ENCODE measurements around the gene MIB1. TPM values are rescaled to one million over a fixed set of nuclear protein-coding genes. Genes with fewer than 3 reads are reported as not detected.
"Not testable (repeated sequence)": the region's sequence is repeated elsewhere in the genome, so short reads cannot be mapped to it uniquely, and the experiment has no call there.

The MIB1 gene
- total RNA-seq, 1 donor from 2014 or later = 16.5 TPM

DNA sequence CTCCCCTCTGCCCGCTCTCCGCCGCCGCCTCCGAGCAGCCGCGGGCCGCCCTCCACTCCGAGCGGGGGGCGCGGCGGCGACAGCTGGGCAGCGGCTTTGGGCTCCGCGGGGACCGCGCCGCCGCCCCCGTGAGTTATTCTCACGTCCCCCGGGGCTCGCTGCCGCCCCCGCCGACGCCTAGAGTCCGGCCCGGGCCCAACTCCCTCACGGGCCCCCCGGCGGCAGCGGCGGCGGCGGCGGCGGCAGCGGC, 645 bp downstream of the MIB1 start:
- intact Hi-C loops (cut with DNase I) = loop anchor here (2.0 kb wide), 1 partner anchor 36 kb away; the partner anchor contains the start of gene ABHD3
- DNase-seq (peak; percentile 71), ATAC-seq (ENCODE audit: poor library complexity) (no peak)

DNA sequence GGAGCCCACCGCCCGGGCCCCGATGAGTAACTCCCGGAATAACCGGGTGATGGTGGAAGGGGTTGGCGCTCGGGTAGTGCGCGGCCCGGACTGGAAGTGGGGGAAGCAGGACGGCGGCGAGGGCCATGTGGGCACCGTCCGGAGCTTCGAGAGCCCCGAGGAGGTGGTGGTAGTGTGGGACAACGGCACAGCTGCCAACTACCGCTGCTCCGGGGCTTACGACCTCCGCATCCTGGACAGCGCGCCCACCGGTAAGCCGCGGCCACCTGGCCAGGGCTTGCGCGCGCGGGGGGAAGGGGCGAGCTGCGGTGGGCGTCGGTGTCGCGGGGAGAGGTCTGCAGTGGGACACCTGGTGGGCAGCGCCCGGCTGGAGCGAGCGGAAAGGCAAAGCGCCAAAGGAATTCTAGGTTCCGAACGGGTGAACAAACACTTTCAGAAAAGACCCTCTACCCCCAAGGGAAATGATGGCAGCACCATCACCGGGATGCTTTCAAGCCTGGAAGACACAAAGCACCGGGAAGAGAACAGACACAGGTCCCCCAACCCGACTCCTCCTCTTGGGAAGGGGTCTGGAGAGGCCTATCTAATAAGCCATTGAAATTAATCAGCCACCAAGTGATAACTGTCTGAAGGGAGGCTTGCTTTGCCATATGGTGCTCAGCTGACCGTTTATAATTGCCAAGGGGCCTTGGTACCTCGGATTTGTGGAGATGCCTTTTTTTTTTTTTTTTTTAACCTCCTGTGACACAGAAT, 1.1 kb downstream of the MIB1 start:
- ATAC-seq (ENCODE audit: poor library complexity) (no peak), DNase-seq (peak; percentile 56)
- intact Hi-C loops (cut with DNase I) = loop anchor here (2.0 kb wide), 1 partner anchor 37 kb away; the partner anchor contains the start of gene ABHD3

DNA sequence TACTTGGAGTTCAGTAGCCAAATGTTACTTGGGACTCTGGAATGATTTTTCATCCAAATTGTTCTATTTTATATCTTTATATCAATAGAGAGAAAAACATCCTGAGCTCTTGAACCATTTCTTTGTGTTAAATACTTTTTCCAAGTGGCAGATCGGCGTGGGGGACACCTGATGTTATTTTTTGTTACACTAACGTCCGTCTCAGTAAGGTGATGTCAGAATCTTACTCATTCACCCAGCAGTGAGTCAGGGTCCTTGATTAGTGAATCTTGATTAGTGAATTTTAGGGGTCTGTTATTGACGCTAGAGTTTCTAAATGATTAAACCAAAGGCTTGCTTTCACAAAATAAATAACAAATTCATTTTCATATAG, 1.7 kb downstream of the MIB1 start:
- intact Hi-C loops (cut with DNase I) = no loop called here
- DNase-seq = no peak
- no peak for ATAC-seq (ENCODE audit: poor library complexity)

DNA sequence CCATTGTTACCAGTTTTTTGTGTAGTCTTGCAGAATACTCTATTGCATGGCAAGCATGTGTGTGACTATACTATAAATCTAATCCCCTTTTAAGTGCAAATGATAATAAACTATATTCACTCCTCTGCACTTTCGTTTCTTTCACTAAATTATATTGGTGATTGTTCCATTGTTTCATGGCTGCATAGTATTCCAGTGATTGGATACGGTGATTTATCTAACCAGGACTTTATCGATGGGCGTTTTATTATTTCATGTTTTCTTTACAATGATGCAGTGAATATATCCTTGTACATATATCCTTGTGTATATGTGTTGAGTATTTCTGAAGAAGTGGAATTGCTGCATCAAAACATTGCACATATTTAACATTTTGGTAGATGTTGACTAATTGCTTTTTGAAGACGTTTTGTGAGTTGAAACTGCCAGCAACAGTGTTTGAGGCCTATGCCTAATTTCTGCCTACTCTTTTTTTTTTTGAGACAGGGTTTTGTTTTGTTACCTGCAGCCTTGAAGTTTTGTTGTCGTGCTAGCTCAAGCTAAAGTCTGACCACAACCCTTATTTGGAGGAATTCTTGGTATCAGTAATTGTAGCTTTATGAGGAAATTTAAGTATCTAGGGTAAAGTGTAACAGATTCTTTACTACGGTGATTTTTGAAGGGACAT, 2.7 kb downstream of the MIB1 start:
- ATAC-seq (ENCODE audit: poor library complexity) (no peak), DNase-seq (no peak)
- intact Hi-C loops (cut with DNase I) = no loop called here

DNA sequence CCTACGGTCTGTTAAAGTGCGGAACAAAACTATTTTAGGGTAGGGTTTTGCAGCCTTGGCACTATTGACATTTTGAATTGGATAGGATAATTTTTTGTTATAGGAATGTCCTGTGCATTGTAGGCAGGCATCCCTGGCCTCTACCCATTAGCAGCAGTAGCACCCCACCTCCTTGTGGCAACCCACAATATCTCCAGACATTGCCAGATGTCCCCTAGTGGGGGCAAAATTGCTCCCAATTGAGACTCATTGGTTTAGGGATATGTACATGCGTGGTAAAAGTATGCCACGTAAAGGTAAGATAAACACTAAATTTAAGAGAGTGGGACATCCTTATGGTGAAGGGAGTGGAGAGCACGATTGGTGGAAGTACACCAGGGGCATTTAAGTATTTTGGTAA, 4.6 kb downstream of the MIB1 start:
- intact Hi-C loops (cut with DNase I) = no loop called here
- ATAC-seq (ENCODE audit: poor library complexity) (no peak), DNase-seq (no peak)

DNA sequence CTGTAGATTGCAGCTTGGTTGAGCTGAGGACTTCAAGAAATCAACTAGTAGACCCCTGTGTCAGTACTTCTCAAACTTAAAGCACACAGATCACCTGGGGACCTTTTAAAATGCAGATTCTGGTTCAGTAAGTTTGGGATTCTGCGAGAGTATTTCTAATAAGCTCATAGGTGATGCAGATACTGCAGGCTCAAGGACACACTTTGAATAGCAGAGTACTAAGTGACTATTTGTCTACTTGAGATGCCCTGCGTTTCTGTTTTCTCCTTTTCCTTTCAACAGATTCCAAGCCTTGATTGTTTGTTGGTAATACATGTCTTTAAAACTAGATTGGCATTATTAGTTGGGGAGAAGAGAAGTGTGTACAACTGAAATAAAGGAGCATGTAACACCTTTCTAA, 6.7 kb downstream of the MIB1 start:
- intact Hi-C loops (cut with DNase I) = no loop called here
- DNase-seq (no peak), ATAC-seq (ENCODE audit: poor library complexity) (no peak)

DNA sequence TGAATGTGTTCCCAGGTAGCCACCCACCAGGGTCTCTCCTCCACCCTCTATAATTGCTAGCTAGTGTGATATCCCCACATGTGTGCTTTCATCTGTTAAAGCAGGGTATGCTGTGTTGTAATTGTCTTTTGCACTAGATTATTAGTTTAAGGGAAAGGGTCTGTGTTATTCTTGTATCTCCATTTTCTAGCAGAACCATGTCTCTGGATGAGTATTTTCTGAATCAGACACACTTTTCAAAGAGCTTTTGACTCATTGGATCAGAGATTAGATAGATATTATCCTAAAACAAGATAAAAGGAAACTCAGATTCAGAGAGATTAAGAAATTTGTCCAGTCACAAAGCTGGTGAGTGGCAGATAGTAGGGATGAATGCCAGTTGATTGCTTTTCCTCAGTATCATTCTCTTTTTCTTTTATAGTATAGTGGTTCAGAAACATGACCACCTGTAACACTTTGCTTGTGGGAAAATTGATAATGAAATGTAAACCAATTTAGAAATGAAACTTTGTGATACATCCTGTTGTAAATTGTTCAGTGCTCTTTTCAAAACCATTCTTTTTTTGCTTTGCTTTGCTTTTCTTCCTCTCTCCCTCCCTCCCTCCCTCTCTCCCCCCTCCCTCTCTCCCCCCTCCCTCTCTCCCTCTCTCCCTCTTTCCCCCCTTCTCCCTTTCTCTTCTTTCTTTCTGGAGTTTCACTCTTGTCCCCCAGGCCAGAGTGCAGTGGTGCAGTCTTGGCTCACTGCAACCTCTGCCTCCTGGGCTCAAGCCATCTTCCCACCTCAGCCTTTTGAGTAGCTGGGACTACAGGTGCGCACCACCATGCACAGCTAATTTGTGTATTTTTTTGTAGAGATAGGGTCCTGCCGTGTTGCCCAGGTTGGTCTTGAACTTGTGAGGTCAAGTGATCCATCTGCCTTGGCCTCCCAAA, 7.4 kb downstream of the MIB1 start:
- ATAC-seq (ENCODE audit: poor library complexity) (no peak), DNase-seq (no peak)
- intact Hi-C loops (cut with DNase I) = no loop called here

DNA sequence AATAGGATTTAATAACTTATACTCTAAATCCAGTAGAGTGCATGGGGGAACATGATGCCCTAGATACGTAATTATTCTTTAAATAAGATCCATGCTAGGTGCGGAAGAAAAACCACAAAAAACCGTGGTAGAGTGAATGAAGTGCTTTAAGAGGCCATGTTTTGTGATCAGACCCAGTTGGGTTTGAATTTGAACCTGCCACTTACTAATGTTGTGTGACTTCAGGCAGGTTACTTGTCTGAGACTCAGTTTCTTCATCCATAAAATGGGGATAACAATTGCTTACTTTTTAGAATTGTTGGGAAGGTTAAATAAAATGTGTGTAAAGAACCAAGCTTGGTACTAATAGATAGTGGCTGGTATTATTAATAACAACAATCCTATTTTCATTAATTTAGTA, 17.2 kb downstream of the MIB1 start:
- no peak for DNase-seq
- ATAC-seq (ENCODE audit: poor library complexity) = no peak
- intact Hi-C loops (cut with DNase I) = no loop called here

DNA sequence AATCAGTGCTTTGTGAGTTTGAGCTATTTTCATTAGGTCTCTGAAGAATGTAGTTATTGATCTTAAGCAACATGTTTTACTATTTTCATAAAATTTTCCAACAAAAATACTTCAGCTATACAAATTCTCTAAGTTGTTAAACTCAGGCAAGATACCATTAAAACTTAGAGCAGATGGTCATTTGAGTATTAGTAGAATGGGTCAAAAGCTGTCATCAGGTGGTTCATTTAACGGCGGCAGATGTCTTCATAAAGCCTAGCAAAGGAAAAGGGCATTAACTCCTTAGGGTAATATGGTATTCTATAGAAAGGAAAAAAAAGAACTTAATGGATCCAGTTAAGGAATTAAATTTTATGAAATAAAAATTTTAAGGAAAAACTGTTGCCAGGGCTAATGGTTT, 19.2 kb downstream of the MIB1 start:
- DNase-seq (no peak), ATAC-seq (ENCODE audit: poor library complexity) (no peak)
- intact Hi-C loops (cut with DNase I) = no loop called here

DNA sequence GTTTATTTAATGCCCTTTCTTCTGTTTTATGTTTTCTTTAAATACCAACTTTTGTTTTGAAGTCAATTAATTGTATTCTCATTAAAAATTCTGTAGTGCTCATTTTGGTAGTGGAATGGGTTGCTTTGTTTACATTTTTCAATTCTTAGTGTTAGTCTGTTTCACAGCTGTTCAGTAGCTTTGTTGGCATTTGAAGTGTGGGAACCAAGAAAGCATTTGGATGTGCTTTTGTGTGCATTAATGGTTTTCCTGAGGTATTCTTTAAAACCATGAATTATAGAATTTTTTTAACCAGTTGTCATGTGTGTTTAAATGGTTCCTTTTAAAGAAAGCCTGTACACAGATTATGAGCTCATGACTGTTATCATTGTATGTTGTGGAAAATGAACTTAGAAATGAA, 19.7 kb downstream of the MIB1 start:
- ATAC-seq (ENCODE audit: poor library complexity) (no peak), DNase-seq (no peak)
- intact Hi-C loops (cut with DNase I) = no loop called here

DNA sequence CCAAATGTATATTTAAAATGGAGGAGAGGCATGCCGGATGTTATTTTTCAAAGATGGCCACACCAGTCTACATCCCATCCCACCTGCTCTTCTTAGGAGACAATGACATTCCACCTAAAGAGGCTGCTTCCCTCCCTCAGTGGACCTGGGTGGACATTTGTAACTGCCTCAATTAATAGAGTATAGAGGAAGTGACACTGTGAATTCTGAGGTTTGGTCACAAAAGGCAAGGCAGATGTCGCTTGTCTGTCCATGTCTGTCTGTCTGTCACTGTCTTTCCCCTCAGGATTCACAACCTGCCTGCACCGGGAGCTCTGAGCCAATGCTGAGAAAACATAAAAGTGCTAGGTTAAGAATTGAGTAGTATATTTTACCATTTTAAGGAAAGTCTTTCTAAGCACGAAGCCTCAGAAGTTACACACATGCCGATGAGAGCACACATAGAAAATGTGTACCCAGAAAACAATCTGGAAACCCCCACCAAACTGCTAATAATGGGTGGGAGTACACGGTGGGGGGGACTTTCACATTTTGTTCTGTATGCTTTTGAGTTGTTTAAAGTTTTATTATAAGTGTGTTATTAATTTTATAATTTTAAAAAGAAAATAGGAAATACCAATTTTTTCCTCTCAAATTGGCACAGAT, 21.0 kb downstream of the MIB1 start:
- DNase-seq (no peak), ATAC-seq (ENCODE audit: poor library complexity) (no peak)
- intact Hi-C loops (cut with DNase I) = no loop called here

DNA sequence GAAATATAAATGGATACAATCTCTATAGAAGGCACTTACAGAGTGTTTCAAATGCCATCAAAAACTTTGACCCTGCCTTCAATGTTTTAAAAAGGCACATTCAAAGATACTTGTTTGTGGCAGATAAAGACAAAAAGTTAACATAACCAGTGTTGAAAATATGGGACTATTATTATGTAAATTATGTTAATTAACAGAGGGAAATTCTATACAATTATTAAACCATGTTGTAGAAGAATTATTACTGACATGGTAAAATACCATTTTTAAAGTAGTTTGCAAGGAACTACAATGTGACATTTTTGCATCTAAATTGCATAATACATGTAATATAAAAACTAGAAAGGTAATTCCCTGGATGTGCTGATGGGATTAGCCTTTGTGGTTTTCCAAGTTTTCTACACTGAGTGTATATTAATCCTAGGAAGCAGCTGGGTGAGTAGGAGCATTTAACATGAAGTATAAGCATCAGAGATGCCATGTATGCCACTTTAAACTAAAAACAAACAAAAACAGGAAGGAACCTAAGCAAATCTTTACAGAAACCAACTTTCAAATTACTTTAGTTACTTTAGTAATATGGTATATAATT, 21.7 kb downstream of the MIB1 start:
- intact Hi-C loops (cut with DNase I) = no loop called here
- no peak for DNase-seq
- no peak for ATAC-seq (ENCODE audit: poor library complexity)

DNA sequence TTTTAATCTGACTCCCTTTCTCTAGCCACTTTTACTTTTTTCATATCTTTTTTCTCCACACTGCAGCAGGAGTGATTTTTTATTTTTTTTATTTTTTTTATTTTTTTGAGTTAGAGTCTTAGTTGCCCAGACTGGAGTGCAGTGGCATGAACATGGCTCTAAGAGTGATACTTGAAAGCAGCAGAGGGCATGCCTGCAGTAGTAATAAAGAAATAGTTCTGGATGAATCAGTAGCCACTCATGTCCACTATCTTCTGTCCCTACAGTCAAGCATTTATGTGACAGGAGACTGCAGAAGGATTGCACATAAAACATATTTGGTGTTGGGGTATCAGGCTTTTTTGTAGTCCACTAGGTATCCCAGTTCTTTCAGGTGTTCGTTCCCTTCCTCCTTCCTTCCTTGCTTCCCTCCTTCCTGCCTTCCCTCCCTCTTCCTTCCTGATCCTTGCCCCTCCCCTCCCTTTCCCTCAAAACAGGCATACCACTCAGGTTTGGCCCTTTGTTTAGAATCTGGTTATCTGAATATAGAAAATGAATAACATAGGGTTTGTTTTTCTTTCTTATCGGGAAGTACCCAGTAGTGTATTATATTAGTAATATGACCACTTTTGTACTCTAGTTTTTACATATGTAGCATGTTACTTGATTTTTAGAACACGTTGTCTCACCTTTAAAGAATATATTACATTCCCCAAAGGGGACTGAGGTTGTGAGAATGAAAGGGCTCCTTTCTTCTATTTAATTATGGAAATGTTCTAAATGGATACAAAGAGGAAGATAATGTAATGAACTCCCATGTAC, 23.5 kb downstream of the MIB1 start:
- intact Hi-C loops (cut with DNase I) = no loop called here
- ATAC-seq (ENCODE audit: poor library complexity) = peak; percentile 41

DNA sequence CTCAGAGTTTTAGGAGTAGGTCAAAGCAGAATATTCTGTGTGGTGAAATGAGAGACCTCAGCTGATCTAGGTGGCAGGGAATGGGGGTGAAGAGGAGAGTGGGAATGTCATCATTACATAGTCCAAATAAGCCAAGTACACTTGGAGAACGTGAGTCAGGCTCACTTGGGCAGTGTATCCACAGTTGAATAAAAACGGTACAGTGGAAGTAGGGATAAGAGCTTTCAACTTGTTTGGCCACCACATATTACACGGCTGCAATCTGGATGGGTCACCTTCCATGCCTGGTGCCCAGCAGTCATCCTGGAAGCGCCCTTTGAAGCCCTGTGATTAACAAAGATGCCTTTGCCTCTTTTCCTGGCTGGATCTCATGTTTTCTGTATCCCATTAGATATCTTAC, 28.6 kb downstream of the MIB1 start:
- no peak for DNase-seq
- intact Hi-C loops (cut with DNase I) = no loop called here
- ATAC-seq (ENCODE audit: poor library complexity) = no peak

More for the DNA sequence above, 23.5 kb downstream of the MIB1 start:
- no peak for DNase-seq

DNA sequence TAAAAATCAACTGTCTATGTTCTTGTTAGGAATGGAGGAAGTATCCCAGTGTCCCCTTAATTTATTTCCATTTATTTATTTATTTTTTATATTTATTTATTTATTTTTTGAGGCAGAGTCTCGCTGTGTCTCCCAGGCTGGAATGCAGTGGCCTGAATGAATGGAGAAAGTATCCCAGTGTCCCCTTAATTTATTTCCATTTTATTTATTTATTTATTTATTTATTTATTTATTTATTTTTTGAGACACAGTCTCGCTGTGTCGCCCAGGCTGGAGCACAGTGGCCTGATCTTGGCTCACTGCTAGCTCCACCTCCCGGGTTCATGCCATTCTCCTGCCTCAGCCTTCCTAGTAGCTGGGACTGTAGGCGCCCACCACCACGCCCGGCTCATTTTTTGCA, 34.1 kb downstream of the MIB1 start:
- no peak for DNase-seq
- intact Hi-C loops (cut with DNase I) = no loop called here
- ATAC-seq (ENCODE audit: poor library complexity) = no peak

DNA sequence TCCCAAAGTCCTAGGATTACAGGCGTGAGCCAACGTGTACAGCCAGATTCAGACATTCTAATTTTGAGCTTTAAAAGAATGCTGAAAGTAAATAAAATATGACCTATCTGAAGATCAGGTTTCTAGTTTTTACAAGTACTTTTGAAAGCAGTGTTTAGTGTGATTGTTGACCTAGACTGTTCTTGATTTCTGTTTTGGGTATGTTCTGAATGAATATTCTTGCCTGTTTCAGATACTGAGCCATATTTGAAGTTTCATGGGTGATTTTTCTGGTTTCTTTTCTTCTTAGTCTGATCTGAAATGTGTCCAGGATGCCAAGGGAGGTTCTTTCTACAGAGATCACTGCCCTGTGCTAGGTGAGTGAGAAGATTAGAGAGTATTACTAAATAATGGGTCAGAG, 37.2 kb downstream of the MIB1 start:
- intact Hi-C loops (cut with DNase I) = no loop called here
- ATAC-seq (ENCODE audit: poor library complexity) (no peak), DNase-seq (no peak)

DNA sequence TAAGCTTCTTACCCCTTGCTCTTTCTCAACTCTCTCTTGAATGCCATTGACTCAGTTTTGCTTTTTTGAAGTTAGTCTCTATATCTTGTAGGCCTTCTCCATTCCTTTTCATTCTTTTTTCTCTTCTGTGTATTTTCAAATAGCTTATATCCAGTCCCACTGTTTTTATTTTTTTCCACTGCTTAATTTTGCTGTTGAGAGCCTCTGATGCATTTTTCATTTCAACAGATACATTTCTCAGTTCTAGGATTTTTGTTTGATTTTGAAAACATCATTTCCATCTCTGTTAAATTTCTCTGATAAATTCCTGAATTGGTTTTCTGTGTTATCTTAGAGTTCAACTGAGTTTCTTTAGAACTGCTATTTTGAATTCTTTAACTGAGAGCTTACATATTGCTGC, 45.9 kb downstream of the MIB1 start:
- ATAC-seq (ENCODE audit: poor library complexity) (no peak), DNase-seq (no peak)
- intact Hi-C loops (cut with DNase I) = no loop called here

DNA sequence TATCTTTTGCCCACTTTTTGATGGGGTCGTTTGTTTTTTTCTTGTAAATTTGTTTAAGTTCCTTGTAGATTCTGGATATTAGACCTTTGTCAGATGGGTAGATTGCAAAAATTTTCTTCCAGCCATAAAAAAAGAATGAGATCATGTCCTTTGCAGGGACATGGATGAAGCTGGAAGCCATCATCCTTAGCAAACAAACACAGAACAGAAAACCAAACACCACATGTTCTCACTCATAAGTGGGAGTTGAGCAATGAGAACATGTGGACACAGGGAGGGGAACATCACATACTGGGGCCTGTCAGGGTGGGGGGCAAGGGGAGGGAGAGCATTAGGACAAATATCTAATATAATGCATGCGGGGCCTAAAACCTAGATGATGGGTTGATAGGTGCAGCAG, 55.5 kb downstream of the MIB1 start:
- intact Hi-C loops (cut with DNase I); DNase-seq; ATAC-seq (ENCODE audit: poor library complexity): not testable (repeated sequence)
